ENCODE results near the gene BCAR3. TPM values are rescaled to one million over a fixed set of nuclear protein-coding genes. Genes with fewer than 3 reads are reported as not detected.

BCAR3 gene
- total and polyA plus RNA-seq, 2 experiments from 2014 or later, result 22.6 to 23.7 TPM

GRCh38 chr1:93629101-93630059 lies 52.3 kb downstream of the BCAR3 start:
- no peak overlapping the region for H3K4me3 ChIP-seq
- H3K27ac ChIP-seq, result no peak overlapping the region
- H2AFZ ChIP-seq, result no peak overlapping the region
- peaks cover 12% of the 10 kb centered on the region for H3K4me1 ChIP-seq (ENCODE audit: insufficient read depth)
- H3K36me3 ChIP-seq (replicated peaks; ENCODE audit: insufficient read depth, low read depth), result no peaks in the 10 kb centered on the region
- H3K27me3 ChIP-seq, result no peaks in the 10 kb centered on the region
- DNase-seq (ENCODE audit: low spot score), result peak; percentile 81
- H4K20me1 ChIP-seq (ENCODE audit: insufficient read depth, poor library complexity, severe bottlenecking), result no peaks in the 10 kb centered on the region
- no peaks in the 10 kb centered on the region for H3K9me3 ChIP-seq (ENCODE audit: low read depth)
- H3K4me2 ChIP-seq, result no peak overlapping the region
- TF ChIP-seq, protein P1, sequence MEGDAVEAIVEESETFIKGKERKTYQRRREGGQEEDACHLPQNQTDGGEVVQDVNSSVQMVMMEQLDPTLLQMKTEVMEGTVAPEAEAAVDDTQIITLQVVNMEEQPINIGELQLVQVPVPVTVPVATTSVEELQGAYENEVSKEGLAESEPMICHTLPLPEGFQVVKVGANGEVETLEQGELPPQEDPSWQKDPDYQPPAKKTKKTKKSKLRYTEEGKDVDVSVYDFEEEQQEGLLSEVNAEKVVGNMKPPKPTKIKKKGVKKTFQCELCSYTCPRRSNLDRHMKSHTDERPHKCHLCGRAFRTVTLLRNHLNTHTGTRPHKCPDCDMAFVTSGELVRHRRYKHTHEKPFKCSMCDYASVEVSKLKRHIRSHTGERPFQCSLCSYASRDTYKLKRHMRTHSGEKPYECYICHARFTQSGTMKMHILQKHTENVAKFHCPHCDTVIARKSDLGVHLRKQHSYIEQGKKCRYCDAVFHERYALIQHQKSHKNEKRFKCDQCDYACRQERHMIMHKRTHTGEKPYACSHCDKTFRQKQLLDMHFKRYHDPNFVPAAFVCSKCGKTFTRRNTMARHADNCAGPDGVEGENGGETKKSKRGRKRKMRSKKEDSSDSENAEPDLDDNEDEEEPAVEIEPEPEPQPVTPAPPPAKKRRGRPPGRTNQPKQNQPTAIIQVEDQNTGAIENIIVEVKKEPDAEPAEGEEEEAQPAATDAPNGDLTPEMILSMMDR (IDR thresholded peaks at IDR 0.05; ENCODE audit: poor library complexity), result peak; percentile 95
- TF ChIP-seq EZH2 (IDR thresholded peaks at IDR 0.05; ENCODE audit: borderline replicate concordance), result no peak
- H3K79me2 ChIP-seq, result peaks cover 30% of the 10 kb centered on the region
- no peaks in the 10 kb centered on the region for H3K9me2 ChIP-seq (replicated peaks; ENCODE audit: insufficient read depth)
- WGBS (ENCODE audit: low lambda C conversion rate, missing lambda C conversion rate), result 66% methylated on average over 9 of the region's 9 CpGs

GRCh38 chr1:93628681-93629080 lies 53.0 kb downstream of the BCAR3 start:
- DNase-seq (ENCODE audit: low spot score), result no peak
- no peak overlapping the region for H3K4me3 ChIP-seq
- TF ChIP-seq EZH2 (IDR thresholded peaks at IDR 0.05; ENCODE audit: borderline replicate concordance), result no peak
- TF ChIP-seq, protein P1 (IDR thresholded peaks at IDR 0.05; ENCODE audit: poor library complexity), result no peak
- no peak overlapping the region for H3K4me2 ChIP-seq
- no peaks in the 10 kb centered on the region for H3K36me3 ChIP-seq (replicated peaks; ENCODE audit: insufficient read depth, low read depth)
- WGBS (ENCODE audit: low lambda C conversion rate, missing lambda C conversion rate), result 96% methylated on average over 3 of the region's 3 CpGs
- H3K27ac ChIP-seq, result no peak overlapping the region
- no peak overlapping the region for H2AFZ ChIP-seq
- no peaks in the 10 kb centered on the region for H4K20me1 ChIP-seq (ENCODE audit: insufficient read depth, poor library complexity, severe bottlenecking)
- H3K27me3 ChIP-seq, result no peaks in the 10 kb centered on the region
- no peaks in the 10 kb centered on the region for H3K9me3 ChIP-seq (ENCODE audit: low read depth)
- H3K9me2 ChIP-seq (replicated peaks; ENCODE audit: insufficient read depth), result no peaks in the 10 kb centered on the region
- H3K79me2 ChIP-seq, result peaks cover 31% of the 10 kb centered on the region
- H3K4me1 ChIP-seq (ENCODE audit: insufficient read depth), result peaks cover 12% of the 10 kb centered on the region

DNA sequence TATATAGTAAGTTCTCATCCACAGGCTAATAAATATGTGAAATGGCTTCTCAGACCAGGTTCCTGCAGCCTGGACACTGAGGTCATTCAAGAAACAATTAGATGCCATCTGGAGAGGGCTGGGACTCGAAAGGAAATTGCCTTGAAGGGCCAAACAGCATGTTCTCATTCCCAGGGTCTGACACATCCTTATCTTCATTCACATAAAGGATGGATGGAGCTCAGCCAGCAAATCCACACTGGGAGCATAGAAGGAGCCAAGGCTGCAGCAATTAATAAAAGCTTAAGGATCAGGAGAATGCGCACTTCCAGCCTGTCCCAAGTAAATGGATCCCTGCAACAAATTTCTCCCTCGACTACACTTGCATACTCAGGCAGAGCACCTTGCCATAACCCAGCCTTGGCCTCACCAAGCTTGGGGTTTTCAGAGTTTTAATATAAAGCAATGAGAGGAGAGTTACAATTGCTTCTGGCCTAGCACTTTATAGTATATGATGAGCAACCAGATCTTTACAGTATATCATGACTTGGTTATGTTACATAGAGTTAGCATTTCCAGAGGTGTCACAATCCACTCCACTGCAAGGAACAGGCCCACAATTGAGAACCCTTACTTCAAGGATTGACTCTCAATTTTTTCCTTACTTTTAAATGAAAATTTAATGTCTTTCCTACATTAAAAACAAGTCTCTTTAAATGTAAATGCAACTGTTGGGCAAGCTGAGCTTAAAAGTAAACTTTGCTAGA lies 55.9 kb downstream of the BCAR3 start:
- H3K79me2 ChIP-seq, result peaks cover 48% of the 10 kb centered on the region
- no peaks in the 10 kb centered on the region for H4K20me1 ChIP-seq (ENCODE audit: insufficient read depth, poor library complexity, severe bottlenecking)
- H3K27me3 ChIP-seq, result no peaks in the 10 kb centered on the region
- H3K27ac ChIP-seq, result no peak overlapping the region
- H2AFZ ChIP-seq, result no peak overlapping the region
- no peak overlapping the region for H3K4me3 ChIP-seq
- TF ChIP-seq EZH2 (IDR thresholded peaks at IDR 0.05; ENCODE audit: borderline replicate concordance) (no peak), EZH2phosphoT487 (IDR thresholded peaks at IDR 0.05; ENCODE audit: low read depth, severe bottlenecking, unreplicated experiment) (no peak)
- TF ChIP-seq, protein P1 (IDR thresholded peaks at IDR 0.05; ENCODE audit: poor library complexity), result no peak
- H3K9me3 ChIP-seq (ENCODE audit: low read depth), result no peaks in the 10 kb centered on the region
- H3K9me2 ChIP-seq (replicated peaks; ENCODE audit: insufficient read depth), result no peaks in the 10 kb centered on the region
- peaks cover 21% of the 10 kb centered on the region for H3K4me1 ChIP-seq (ENCODE audit: insufficient read depth)
- 57% methylated on average over 3 of the region's 3 CpGs for WGBS (ENCODE audit: low lambda C conversion rate, missing lambda C conversion rate)
- no peak for DNase-seq (ENCODE audit: low spot score)
- H3K4me2 ChIP-seq, result no peak overlapping the region
- no peaks in the 10 kb centered on the region for H3K36me3 ChIP-seq (replicated peaks; ENCODE audit: insufficient read depth, low read depth)
